PC-3 (cell line): Measurements from ENCODE around the gene AGAP5. TPM values are rescaled to one million over a fixed set of nuclear protein-coding genes. Genes with fewer than 3 reads are reported as not detected.
A peak's percentile ranks its signal among the peaks of the same experiment; 100 is the strongest.
"Not testable (repeated sequence)": the region's sequence is repeated elsewhere in the genome, so short reads cannot be mapped to it uniquely, and the experiment has no call there.

Experiments
- ATAC-seq: fragments of 200-7000 bp; cut with Tn5 transposase; 2 replicates; pipeline ENCODE4 v1.9.1; 2020; ENCODE audit warnings: mild to moderate bottlenecking, moderate library complexity
- BruUV-seq: library from RNA; stranded (reverse); fragments of 400-500 nt; replicated peaks from 2 replicates; lab custom pipeline; 2021; lab: Mats Ljungman, UMichigan
- CTCF ChIA-PET: fragments of 300-600 bp; sonication (Branson Sonifier 250); formaldehyde crosslinking; loops from one replicate; lab custom pipeline; 2022; ENCODE audit warnings: antibody characterized with exemption; lab: Charles Lee
- POLR2A ChIA-PET: fragments of 300-600 bp; sonication (Branson Sonifier 250); formaldehyde crosslinking; loops from one replicate; lab custom pipeline; 2022; ENCODE audit warnings: antibody characterized with exemption; ENCODE audit not compliant: unreplicated experiment; lab: Charles Lee
- DNase-seq: peaks from one replicate; pipeline ENCODE4 v3.0.0-alpha.2; 2015
- H2AFZ ChIP-seq: fragments of 300-600 bp; sonication (generic); 2 replicates; pipeline ENCODE4 v1.6.0; 2016; ENCODE audit warnings: antibody characterized with exemption, low read length
- H3F3A ChIP-seq: fragments of 300-600 bp; sonication (generic); one replicate; pipeline ENCODE4 v1.6.0; 2017; ENCODE audit warnings: antibody characterized with exemption, low read length, control low read depth, mild to moderate bottlenecking; ENCODE audit not compliant: unreplicated experiment
- H3K27ac ChIP-seq: fragments of 300-600 bp; sonication (generic); 2 replicates; pipeline ENCODE4 v1.5.1; 2016; ENCODE audit warnings: mild to moderate bottlenecking, low read length
- H3K27me3 ChIP-seq: fragments of 300-600 bp; sonication (generic); 2 replicates; pipeline ENCODE4 v1.6.1; 2016; ENCODE audit warnings: low read length, mixed read lengths
- H3K36me3 ChIP-seq: fragments of 300-600 bp; sonication (generic); 2 replicates; pipeline ENCODE4 v1.6.1; 2016; ENCODE audit warnings: low read depth, mixed run types, low read length, mixed read lengths
- H3K4me1 ChIP-seq: fragments of 300-600 bp; sonication (generic); 2 replicates; pipeline ENCODE4 v1.5.1; 2016; ENCODE audit warnings: low read length; ENCODE audit not compliant: insufficient read depth
- H3K4me2 ChIP-seq: fragments of 300-600 bp; sonication (generic); 2 replicates; pipeline ENCODE4 v1.6.0; 2016; ENCODE audit warnings: low read length
- H3K4me3 ChIP-seq: fragments of 300-600 bp; sonication (generic); 2 replicates; pipeline ENCODE4 v1.5.1; 2016; ENCODE audit warnings: mild to moderate bottlenecking, low read length, mixed read lengths
- H3K79me2 ChIP-seq: fragments of 300-600 bp; sonication (generic); 2 replicates; pipeline ENCODE4 v1.6.1; 2017; ENCODE audit warnings: low read length, mixed read lengths
- H3K9ac ChIP-seq: fragments of 300-600 bp; sonication (generic); 2 replicates; pipeline ENCODE4 v1.6.0; 2016; ENCODE audit warnings: mild to moderate bottlenecking, low read length
- H3K9me2 ChIP-seq: fragments of 300-600 bp; sonication (generic); replicated peaks from 2 replicates; pipeline ENCODE4 v1.6.1; 2016; ENCODE audit warnings: mixed run types, low read length, mixed read lengths
- H3K9me3 ChIP-seq: fragments of 300-600 bp; sonication (generic); 2 replicates; pipeline ENCODE4 v1.6.1; 2016; ENCODE audit warnings: low read length, mixed read lengths
- H4K20me1 ChIP-seq: fragments of 300-600 bp; sonication (generic); 2 replicates; pipeline ENCODE4 v1.6.1; 2016; ENCODE audit warnings: low read length, mixed read lengths
- EZH2 ChIP-seq: fragments of 300-600 bp; sonication (generic); IDR thresholded peaks from one replicate; pipeline ENCODE4 v1.6.1; 2017; ENCODE audit warnings: antibody characterized with exemption, mild to moderate bottlenecking, low read length; ENCODE audit not compliant: unreplicated experiment
- EZH2phosphoT487 ChIP-seq: fragments of 300-600 bp; sonication (generic); IDR thresholded peaks from 2 replicates; pipeline ENCODE4 v1.6.1; 2018; ENCODE audit warnings: mild to moderate bottlenecking, antibody characterized with exemption, low read length, borderline replicate concordance
- intact Hi-C: fragments of 100-400 bp; cut with micrococcal nuclease; formaldehyde crosslinking; loops from 2 replicates; pipeline ENCODE4 v1.9.0; 2023
- total RNA-seq: library from RNA; depleted of rRNA; stranded (reverse); fragments of >200 nt; gene quantifications from 2 replicates; pipeline ENCODE4 v1.2.3, GENCODE V29; 2014
- TF ChIP-seq, protein P1 (sequence below): fragments of 300-600 bp; sonication (generic); conservative IDR thresholded peaks from 2 replicates; pipeline ENCODE4 v1.5.1; 2017; ENCODE audit warnings: antibody characterized with exemption, low read depth, mild to moderate bottlenecking, low read length

The AGAP5 gene
- total RNA-seq, 1 experiment from 2014 or later: 15.0 TPM

DNA sequence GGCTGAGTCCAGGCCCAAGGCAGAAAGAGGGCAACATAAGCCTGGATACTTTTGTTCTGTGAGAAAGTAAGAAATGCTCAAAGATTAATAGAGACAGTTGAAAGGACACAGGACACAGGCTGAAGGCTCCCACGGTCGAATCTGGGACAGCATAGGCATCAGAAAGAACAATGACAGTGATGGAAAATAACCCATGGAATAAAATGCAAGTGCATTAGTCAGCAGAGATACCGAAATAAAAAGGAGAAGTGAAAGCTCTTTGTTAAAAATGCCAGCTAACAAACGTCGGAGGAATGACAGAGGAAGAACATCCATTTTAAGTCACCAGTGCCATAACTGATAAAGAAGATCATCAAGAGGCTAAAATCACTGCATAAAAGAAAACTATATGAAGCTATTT is 19.6 kb upstream of the AGAP5 start:
- BruUV-seq: no TSS peak
- Histone ChIP-seq H3K27me3 (no peaks in the 10 kb centered on the region), H3K4me1 (no peaks in the 10 kb centered on the region), H3K36me3 (peaks cover 65% of the 10 kb centered on the region), H3K4me2 (no peak overlapping the region), H3K4me3 (no peak overlapping the region), H3K9ac (no peak overlapping the region), H4K20me1 (no peaks in the 10 kb centered on the region), H2AFZ (no peak overlapping the region), H3K9me2 (no peaks in the 10 kb centered on the region), H3K79me2 (no peaks in the 10 kb centered on the region), H3K9me3 (no peaks in the 10 kb centered on the region), H3K27ac (no peak overlapping the region), H3F3A (peaks cover 5% of the 10 kb centered on the region)
- intact Hi-C loops: no loop called here
- POLR2A ChIA-PET: interaction anchor here (0.6 kb wide), 1 partner anchor 66 kb away, joined by 5 read pairs; no protein-coding TSS in a partner anchor
- CTCF ChIA-PET: no interaction called here
- no peak for ATAC-seq
- TF ChIP-seq EZH2 (no peak), EZH2phosphoT487 (no peak)
- TF ChIP-seq, protein P1, sequence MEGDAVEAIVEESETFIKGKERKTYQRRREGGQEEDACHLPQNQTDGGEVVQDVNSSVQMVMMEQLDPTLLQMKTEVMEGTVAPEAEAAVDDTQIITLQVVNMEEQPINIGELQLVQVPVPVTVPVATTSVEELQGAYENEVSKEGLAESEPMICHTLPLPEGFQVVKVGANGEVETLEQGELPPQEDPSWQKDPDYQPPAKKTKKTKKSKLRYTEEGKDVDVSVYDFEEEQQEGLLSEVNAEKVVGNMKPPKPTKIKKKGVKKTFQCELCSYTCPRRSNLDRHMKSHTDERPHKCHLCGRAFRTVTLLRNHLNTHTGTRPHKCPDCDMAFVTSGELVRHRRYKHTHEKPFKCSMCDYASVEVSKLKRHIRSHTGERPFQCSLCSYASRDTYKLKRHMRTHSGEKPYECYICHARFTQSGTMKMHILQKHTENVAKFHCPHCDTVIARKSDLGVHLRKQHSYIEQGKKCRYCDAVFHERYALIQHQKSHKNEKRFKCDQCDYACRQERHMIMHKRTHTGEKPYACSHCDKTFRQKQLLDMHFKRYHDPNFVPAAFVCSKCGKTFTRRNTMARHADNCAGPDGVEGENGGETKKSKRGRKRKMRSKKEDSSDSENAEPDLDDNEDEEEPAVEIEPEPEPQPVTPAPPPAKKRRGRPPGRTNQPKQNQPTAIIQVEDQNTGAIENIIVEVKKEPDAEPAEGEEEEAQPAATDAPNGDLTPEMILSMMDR: no peak
- no peak for DNase-seq

DNA sequence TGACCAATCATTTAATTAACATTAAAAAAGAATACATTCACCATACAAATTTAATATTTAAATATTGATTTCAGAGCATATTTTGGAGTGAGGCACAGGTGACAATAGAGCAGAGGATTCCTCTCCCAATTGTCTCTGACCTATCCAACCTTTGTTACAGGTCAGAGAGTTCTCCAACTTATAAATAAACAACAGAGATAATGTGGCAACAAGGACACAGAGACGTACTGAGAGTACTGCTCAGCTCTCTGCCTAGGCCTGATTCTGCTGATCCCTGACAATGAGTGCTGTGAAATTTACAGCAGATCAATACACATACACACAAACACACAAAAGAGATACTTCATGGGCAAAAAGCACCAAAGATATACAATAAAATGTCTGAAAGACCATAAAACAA is 18.3 kb upstream of the AGAP5 start:
- Histone ChIP-seq H3K4me1 (no peaks in the 10 kb centered on the region), H3K9ac (no peak overlapping the region), H3K79me2 (no peaks in the 10 kb centered on the region), H3F3A (peaks cover 5% of the 10 kb centered on the region), H3K27ac (no peak overlapping the region), H3K27me3 (no peaks in the 10 kb centered on the region), H3K4me3 (no peak overlapping the region), H3K36me3 (peaks cover 57% of the 10 kb centered on the region), H4K20me1 (no peaks in the 10 kb centered on the region), H2AFZ (no peak overlapping the region), H3K9me3 (no peaks in the 10 kb centered on the region), H3K9me2 (no peaks in the 10 kb centered on the region), H3K4me2 (no peak overlapping the region)
- BruUV-seq: no TSS peak
- DNase-seq (no peak), ATAC-seq (no peak)
- TF ChIP-seq, protein P1: no peak
- TF ChIP-seq EZH2phosphoT487: no peak
- intact Hi-C loops: no loop called here
- ChIA-PET CTCF (no interaction called here), POLR2A (interaction anchor here (0.5 kb wide), 1 partner anchor 27 kb away, joined by 4 read pairs; no protein-coding TSS in a partner anchor)

DNA sequence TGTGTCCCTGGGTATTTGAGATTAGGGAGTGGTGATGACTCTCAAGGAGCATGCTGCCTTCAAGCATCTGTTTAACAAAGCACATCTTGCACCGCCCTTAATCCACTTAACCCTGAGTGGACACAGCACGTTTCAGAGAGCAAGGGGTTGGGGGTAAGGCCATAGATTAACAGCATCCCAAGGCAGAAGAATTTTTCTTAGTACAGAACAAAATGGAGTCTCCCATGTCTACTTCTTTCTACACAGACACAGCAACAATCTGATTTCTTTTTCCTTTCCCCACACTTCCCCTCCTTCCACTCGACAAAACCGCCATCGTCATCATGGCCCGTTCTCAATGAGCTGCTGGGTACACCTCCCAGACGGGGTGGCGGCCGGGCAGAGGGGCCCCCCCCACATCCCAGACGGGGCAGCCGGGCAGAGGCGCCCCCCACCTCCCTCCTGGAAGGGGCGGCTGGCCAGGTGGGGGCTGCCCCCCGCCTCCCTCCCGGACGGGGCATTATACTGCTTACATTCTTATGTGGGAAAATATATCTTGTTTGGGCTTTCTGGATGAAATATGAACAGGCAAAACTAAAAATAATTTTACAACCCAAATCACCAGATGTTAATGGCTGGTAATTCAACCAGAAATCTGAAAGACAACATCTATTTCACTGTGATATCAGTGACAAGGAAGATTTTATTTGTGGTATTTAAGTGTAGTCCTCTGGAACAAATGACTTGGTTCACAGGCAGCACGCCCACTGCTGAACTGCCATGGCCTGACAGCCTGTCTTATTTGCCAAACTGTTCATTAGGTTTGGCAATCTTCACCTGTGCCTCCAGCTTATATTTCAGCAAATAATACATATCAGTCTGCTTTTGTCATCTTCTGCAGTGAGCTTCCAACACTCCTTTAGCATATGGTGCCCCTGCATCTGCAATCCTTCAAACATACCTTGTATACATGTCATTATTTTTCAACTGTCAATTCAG is 17.6 kb upstream of the AGAP5 start:
- H3K27me3 ChIP-seq, ATAC-seq, H3F3A ChIP-seq, H3K79me2 ChIP-seq, H2AFZ ChIP-seq, H3K27ac ChIP-seq, H3K4me2 ChIP-seq, BruUV-seq, intact Hi-C loops, DNase-seq, H3K9me3 ChIP-seq, H3K9me2 ChIP-seq, H3K4me1 ChIP-seq, H3K4me3 ChIP-seq, CTCF ChIA-PET, H4K20me1 ChIP-seq, H3K9ac ChIP-seq: not testable (repeated sequence)
- POLR2A ChIA-PET: interaction anchor here (0.5 kb wide), 1 partner anchor 260 kb away, joined by 3 read pairs; no protein-coding TSS in a partner anchor
- peaks cover 50% of the 10 kb centered on the region for H3K36me3 ChIP-seq

DNA sequence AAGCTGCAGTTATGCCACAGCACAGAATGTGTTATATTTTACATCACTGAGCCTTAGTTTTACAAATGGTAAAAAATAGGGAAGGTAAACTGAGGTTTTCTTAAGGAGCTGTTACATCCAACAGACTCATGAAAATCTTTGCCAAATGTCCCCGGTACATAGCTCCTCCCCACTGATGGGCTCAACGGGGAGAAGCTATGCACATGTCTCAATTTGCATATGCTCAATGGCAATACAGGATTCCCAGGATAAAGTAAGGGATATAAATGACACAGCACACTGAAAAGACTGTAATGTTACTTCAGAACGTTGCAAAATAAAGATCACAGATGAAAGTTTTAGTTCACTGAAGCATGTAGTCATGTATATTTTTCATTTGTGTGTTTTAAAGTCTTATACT is 16.6 kb upstream of the AGAP5 start:
- POLR2A ChIA-PET, H3K27me3 ChIP-seq, H4K20me1 ChIP-seq, CTCF ChIA-PET, H3K9me2 ChIP-seq, H3F3A ChIP-seq, intact Hi-C loops, H3K9ac ChIP-seq, H3K4me1 ChIP-seq, H3K9me3 ChIP-seq, H3K79me2 ChIP-seq, DNase-seq, H3K27ac ChIP-seq, H2AFZ ChIP-seq, H3K4me2 ChIP-seq, H3K4me3 ChIP-seq: not testable (repeated sequence)
- ATAC-seq: peak; percentile 33; the same call in 1 of the 2 replicates
- peaks cover 43% of the 10 kb centered on the region for H3K36me3 ChIP-seq
- BruUV-seq: TSS peak; percentile 4

DNA sequence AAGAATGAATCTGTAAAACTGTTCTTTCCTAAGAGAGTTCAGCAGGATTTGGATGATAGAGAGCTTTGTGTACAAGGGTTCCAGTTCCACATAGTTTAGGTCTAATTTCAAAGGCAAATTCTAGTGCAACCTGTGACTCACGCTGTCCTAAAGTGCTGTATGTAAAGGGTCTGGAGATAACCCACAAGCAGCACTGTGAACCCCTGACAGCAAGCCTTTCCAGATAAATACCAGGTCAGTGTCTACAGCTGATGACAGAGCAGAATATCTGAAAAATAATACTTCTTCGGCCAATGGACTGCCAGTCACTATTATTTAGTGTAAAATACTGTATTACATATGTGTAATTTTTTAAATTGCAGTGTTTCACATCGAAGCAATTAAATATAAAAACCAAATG is 16.0 kb upstream of the AGAP5 start:
- H3K9me2 ChIP-seq, H3K4me3 ChIP-seq, H3K4me2 ChIP-seq, H3K4me1 ChIP-seq, H3K9ac ChIP-seq, H3K27me3 ChIP-seq, H2AFZ ChIP-seq, CTCF ChIA-PET, H3F3A ChIP-seq, BruUV-seq, intact Hi-C loops, H3K27ac ChIP-seq, DNase-seq, H4K20me1 ChIP-seq, H3K79me2 ChIP-seq, H3K9me3 ChIP-seq, POLR2A ChIA-PET: not testable (repeated sequence)
- peaks cover 38% of the 10 kb centered on the region for H3K36me3 ChIP-seq
- ATAC-seq: peak; percentile 70
